CD4-positive, alpha-beta memory T cell (primary cell): ENCODE results near the gene ETNK2. TPM values are rescaled to one million over a fixed set of nuclear protein-coding genes. Genes with fewer than 3 reads are reported as not detected.

Experiments
- CTCF ChIA-PET: fragments of 350-600 bp; sonication (Branson Sonifier 250); formaldehyde crosslinking; loops from one replicate; lab custom pipeline; 2021; ENCODE audit warnings: inconsistent platforms; ENCODE audit not compliant: partially characterized antibody; lab: Charles Lee
- POLR2A ChIA-PET: fragments of 350-600 bp; sonication (Branson Sonifier 250); formaldehyde crosslinking; loops from one replicate; lab custom pipeline; 2021; ENCODE audit not compliant: partially characterized antibody; lab: Charles Lee
- DNase-seq, 5 donors: peaks; one replicate each; pipeline versions ENCODE4 v3.0.0 to v3.0.0-alpha.2; 2020 to 2022; ENCODE audit warnings: mixed read lengths in 1 of 5
- H3K27ac ChIP-seq: one replicate; pipeline ENCODE4 v1.7.0; 2013; ENCODE audit warnings: low read depth, low read length
- H3K27me3 ChIP-seq: 2 replicates; pipeline ENCODE4 v1.7.0; 2013; ENCODE audit warnings: mild to moderate bottlenecking, low read length, moderate library complexity; ENCODE audit not compliant: insufficient read depth
- H3K36me3 ChIP-seq: 2 replicates; pipeline ENCODE4 v1.7.0; 2013; ENCODE audit warnings: mild to moderate bottlenecking, low read length, moderate library complexity; ENCODE audit not compliant: insufficient read depth
- H3K4me1 ChIP-seq: 2 replicates; pipeline ENCODE4 v1.7.0; 2013; ENCODE audit warnings: mild to moderate bottlenecking, low read length, moderate library complexity; ENCODE audit not compliant: insufficient read depth
- H3K4me3 ChIP-seq, 2 donors: one replicate each; pipeline ENCODE4 v1.7.0; 2013; ENCODE audit warnings: low read length in 2 of 2, mild to moderate bottlenecking in 1 of 2
- H3K9me3 ChIP-seq, 2 donors: one replicate each; pipeline ENCODE4 v1.7.0; 2013; ENCODE audit warnings: low read length in 2 of 2, control low read depth in 1 of 2; ENCODE audit not compliant: control insufficient read depth in 1 of 2
- H3K27ac Mint-ChIP-seq, 7 donors: one replicate each; pipeline ENCODE4 v1.8.0; 2020 to 2021; ENCODE audit warnings: mixed read lengths in 7 of 7, mild to moderate bottlenecking in 6 of 7, inconsistent platforms in 3 of 7, moderate library complexity in 3 of 7
- H3K27me3 Mint-ChIP-seq, 2 donors: one replicate each; pipeline ENCODE4 v1.8.0; 2020 to 2021; ENCODE audit warnings: mixed read lengths in 2 of 2
- H3K36me3 Mint-ChIP-seq, 2 donors: one replicate each; pipeline ENCODE4 v1.8.0; 2020 to 2021; ENCODE audit warnings: mixed read lengths in 2 of 2, inconsistent platforms in 1 of 2, mild to moderate bottlenecking in 1 of 2
- H3K4me1 Mint-ChIP-seq, 4 donors: one replicate each; pipeline ENCODE4 v1.8.0; 2020 to 2021; ENCODE audit warnings: mixed read lengths in 4 of 4, mild to moderate bottlenecking in 1 of 4
- H3K4me3 Mint-ChIP-seq, 8 donors: one replicate each; pipeline ENCODE4 v1.8.0; 2020 to 2021; ENCODE audit warnings: mixed read lengths in 8 of 8, mild to moderate bottlenecking in 7 of 8, moderate library complexity in 6 of 8, inconsistent platforms in 3 of 8
- H3K9me3 Mint-ChIP-seq, 8 donors: one replicate each; pipeline ENCODE4 v1.8.0; 2020 to 2021; ENCODE audit warnings: mixed read lengths in 8 of 8, mild to moderate bottlenecking in 5 of 8, inconsistent platforms in 3 of 8, moderate library complexity in 1 of 8
- intact Hi-C: fragments of 100-400 bp; cut with micrococcal nuclease; formaldehyde crosslinking; loops from one replicate; pipeline ENCODE4 v1.15.1; 2023
- polyA plus RNA-seq, 2 donors: library from polyadenylated mRNA; unstranded; fragments of 300-500 nt; fragmentation: Illumina TruSeq; gene quantifications; one replicate each; pipeline ENCODE4 v1.2.3, GENCODE V29; 2021
- total RNA-seq, 2 experiments: library from RNA; stranded (reverse); gene quantifications; one replicate each; pipeline ENCODE4 v1.2.3, GENCODE V29; 2021

Gene ETNK2
- total RNA-seq: 1 to 10 TPM; 3.2 to 3.8 TPM
- polyA plus RNA-seq: 1 to 10 TPM; 3.3 to 3.9 TPM

- H3K27ac Mint-ChIP-seq: peak within 1 kb of the TSS in 6 of 7 donors; percentile 48 to 92 (median 74)
Observed at GRCh38 chr1:204151552-204152309, at the start of gene ETNK2. ETNK2 (minus strand) TSS chr1:204152044; CDS start chr1:204151852, 192 bp downstream.

DNA sequence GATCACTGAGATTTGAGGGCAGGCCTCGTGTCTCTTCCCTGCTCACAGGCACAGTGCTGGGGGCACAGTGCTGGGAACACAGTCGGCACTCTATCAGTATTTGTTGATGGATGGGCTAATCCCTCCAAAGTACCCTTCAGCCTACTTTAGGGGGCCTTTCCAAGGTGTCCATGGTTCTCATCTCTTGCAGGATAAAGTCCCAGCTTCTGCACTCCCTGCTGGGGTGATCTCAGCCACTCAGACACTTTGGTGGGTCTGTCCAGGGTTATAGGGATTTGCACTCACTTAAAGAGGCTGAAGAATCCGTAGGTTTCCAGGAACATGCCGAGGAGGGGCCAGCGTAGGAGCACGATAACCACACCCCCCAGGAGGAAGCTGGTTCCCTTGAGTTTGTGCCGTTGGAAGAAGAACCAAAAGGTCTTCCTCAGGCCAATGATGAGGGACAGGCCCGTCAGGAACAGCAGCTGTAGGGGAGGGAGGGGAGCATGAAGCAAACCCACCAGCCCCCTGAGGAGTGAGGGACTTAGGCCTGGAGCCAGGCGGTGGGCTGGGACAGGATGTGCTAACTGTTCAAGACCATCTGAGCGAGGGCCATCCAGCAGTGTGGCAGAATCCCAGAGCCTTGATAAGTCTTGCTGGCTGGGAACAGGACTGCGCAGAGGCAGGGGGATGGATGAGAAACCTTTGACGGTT is 49.6 kb upstream of the ETNK2 start:
- no peaks in the 10 kb centered on the region for H3K9me3 Mint-ChIP-seq
- peaks cover under 1% of the 10 kb centered on the region for H3K27me3 ChIP-seq
- H3K27ac Mint-ChIP-seq: no peak overlapping the region
- H3K27me3 Mint-ChIP-seq: peaks cover 16 to 33% of the 10 kb centered on the region in 2 donors
- no peaks in the 10 kb centered on the region for H3K36me3 Mint-ChIP-seq
- H3K4me1 Mint-ChIP-seq: peaks cover 0 to 6% (median 0%) of the 10 kb centered on the region in 4 donors
- no peak overlapping the region for H3K27ac ChIP-seq
- no peaks in the 10 kb centered on the region for H3K4me1 ChIP-seq
- H3K4me3 ChIP-seq: no peak overlapping the region
- intact Hi-C loops: no loop called here
- H3K4me3 Mint-ChIP-seq: no peak overlapping the region
- no peaks in the 10 kb centered on the region for H3K9me3 ChIP-seq
- H3K36me3 ChIP-seq: no peaks in the 10 kb centered on the region
- no peak for DNase-seq
- ChIA-PET POLR2A (no interaction called here), CTCF (no interaction called here)

More at GRCh38 chr1:204151552-204152309, at the start of gene ETNK2:
- Mint-ChIP-seq H3K4me1 (peaks cover 0 to 28% (median 3%) of the 10 kb centered on the region in 4 donors), H3K4me3 (peak within 1 kb of the TSS; percentile 73 to 85 (median 77)), H3K27me3 (peaks cover 0 to under 1% of the 10 kb centered on the region in 2 donors), H3K9me3 (no peaks in the 10 kb centered on the region), H3K36me3 (no peaks in the 10 kb centered on the region)
- peak; percentile 60 to 77 (median 64) for DNase-seq
- Histone ChIP-seq H3K4me1 (peaks cover 8% of the 10 kb centered on the region), H3K27me3 (no peaks in the 10 kb centered on the region), H3K36me3 (no peaks in the 10 kb centered on the region), H3K4me3 (peak within 1 kb of the TSS in 1 of 2 donors; percentile 59), H3K9me3 (no peaks in the 10 kb centered on the region), H3K27ac (peak within 1 kb of the TSS; percentile 54)
- CTCF ChIA-PET: interaction anchor here (2.0 kb wide), 2 partner anchors 11 to 13 kb away, joined by 6 to 9 read pairs; no protein-coding TSS in a partner anchor
- POLR2A ChIA-PET: interaction anchor here (0.9 to 1.2 kb wide), 3 partner anchors 224 to 387 kb away, joined by 3 to 4 read pairs (median 4); partner anchors contain the start of gene LAX1
- intact Hi-C loops: no loop called here

DNA sequence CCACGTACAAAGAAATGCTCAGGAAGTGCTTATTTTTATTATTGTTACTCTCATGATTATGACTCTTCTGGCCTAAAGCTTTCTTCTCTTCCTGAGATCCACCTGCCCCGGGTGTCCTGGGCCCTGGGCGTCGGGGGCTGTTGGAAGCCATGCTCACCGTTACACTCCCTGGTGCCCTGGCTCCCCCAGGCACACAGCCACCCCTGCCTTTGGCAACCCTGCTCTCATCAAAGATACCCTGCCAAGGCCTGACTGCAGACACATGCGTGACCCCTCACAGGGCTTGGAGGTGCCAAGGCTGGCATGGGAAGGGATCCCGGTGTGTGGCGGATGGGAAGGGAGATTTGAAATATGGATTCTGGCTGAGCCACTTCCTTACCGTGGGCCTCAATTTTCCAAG is 47.7 kb upstream of the ETNK2 start:
- ChIA-PET POLR2A (no interaction called here), CTCF (interaction anchor here (2.5 kb wide), 1 partner anchor 7 kb away, joined by 18 read pairs; no protein-coding TSS in a partner anchor)
- no peaks in the 10 kb centered on the region for H3K9me3 Mint-ChIP-seq
- no peak for DNase-seq
- no peaks in the 10 kb centered on the region for H3K27me3 ChIP-seq
- no peaks in the 10 kb centered on the region for H3K4me1 ChIP-seq
- no peaks in the 10 kb centered on the region for H3K9me3 ChIP-seq
- no peak overlapping the region for H3K27ac Mint-ChIP-seq
- H3K36me3 ChIP-seq: no peaks in the 10 kb centered on the region
- H3K4me3 Mint-ChIP-seq: no peak overlapping the region
- H3K36me3 Mint-ChIP-seq: no peaks in the 10 kb centered on the region
- no peak overlapping the region for H3K4me3 ChIP-seq
- intact Hi-C loops: no loop called here
- H3K4me1 Mint-ChIP-seq: peaks cover under 1 to 17% (median 5%) of the 10 kb centered on the region in 4 donors
- H3K27ac ChIP-seq: no peak overlapping the region
- H3K27me3 Mint-ChIP-seq: peaks cover 11 to 22% of the 10 kb centered on the region in 2 donors

GRCh38 chr1:204198348-204199340 is 46.8 kb upstream of the ETNK2 start:
- H3K27ac ChIP-seq: no peak overlapping the region
- no peaks in the 10 kb centered on the region for H3K4me1 ChIP-seq
- no peaks in the 10 kb centered on the region for H3K9me3 ChIP-seq
- CTCF ChIA-PET: interaction anchor here (1.0 to 2.5 kb wide), 5 partner anchors 8 to 35 kb away, joined by 3 to 18 read pairs (median 3); partner anchors contain the start of gene REN
- Mint-ChIP-seq H3K9me3 (no peaks in the 10 kb centered on the region), H3K4me3 (no peak overlapping the region), H3K4me1 (peaks cover 4 to 24% (median 8%) of the 10 kb centered on the region in 4 donors), H3K27me3 (peaks cover 12 to 14% of the 10 kb centered on the region in 2 donors), H3K36me3 (no peaks in the 10 kb centered on the region), H3K27ac (peak overlapping the region in 1 of 7 donors; percentile 18)
- H3K27me3 ChIP-seq: no peaks in the 10 kb centered on the region
- POLR2A ChIA-PET: interaction anchor here (1.6 kb wide), 1 partner anchor 9 kb away, joined by 4 read pairs; no protein-coding TSS in a partner anchor
- no peak for DNase-seq
- H3K36me3 ChIP-seq: no peaks in the 10 kb centered on the region
- intact Hi-C loops: no loop called here
- no peak overlapping the region for H3K4me3 ChIP-seq

DNA sequence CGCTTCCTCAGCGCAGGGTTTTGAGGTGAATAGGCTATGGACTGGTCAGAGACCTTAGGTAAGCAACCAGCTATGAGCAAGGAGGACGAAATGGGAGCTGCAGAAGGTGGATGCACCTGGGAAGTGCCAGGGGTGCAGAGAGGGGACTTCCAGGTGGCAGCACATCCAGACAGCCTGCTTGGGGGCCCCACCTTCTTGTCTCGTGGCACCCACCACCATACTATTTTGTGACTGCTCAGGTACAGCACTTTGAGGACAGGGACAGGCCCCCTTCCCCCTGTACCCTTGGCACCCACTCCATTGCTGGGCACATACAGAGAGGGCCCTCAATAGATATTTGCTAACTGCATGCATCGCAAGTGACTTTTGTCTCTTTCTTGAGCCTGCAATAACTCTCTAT is 45.2 kb upstream of the ETNK2 start:
- DNase-seq: no peak
- Mint-ChIP-seq H3K27ac (no peak overlapping the region), H3K36me3 (no peaks in the 10 kb centered on the region), H3K4me1 (peaks cover 4 to 24% (median 8%) of the 10 kb centered on the region in 4 donors), H3K9me3 (no peaks in the 10 kb centered on the region), H3K4me3 (no peak overlapping the region), H3K27me3 (peaks cover 13 to 15% of the 10 kb centered on the region in 2 donors)
- no peak overlapping the region for H3K4me3 ChIP-seq
- no peaks in the 10 kb centered on the region for H3K4me1 ChIP-seq
- no peaks in the 10 kb centered on the region for H3K36me3 ChIP-seq
- ChIA-PET POLR2A (no interaction called here), CTCF (interaction anchor here (2.5 kb wide), 1 partner anchor 10 kb away, joined by 18 read pairs; no protein-coding TSS in a partner anchor)
- no peaks in the 10 kb centered on the region for H3K9me3 ChIP-seq
- H3K27ac ChIP-seq: no peak overlapping the region
- intact Hi-C loops: no loop called here
- no peaks in the 10 kb centered on the region for H3K27me3 ChIP-seq

GRCh38 chr1:204196068-204196795 is 44.4 kb upstream of the ETNK2 start, which contains the start of gene KISS1:
KISS1 (minus strand) TSS chr1:204196491; CDS start chr1:204192876, 3,615 bp downstream.
- no peak for DNase-seq
- Mint-ChIP-seq H3K4me3 (peak within 1 kb of the TSS in 1 of 8 donors; percentile 11), H3K27me3 (peaks cover 13 to 18% of the 10 kb centered on the region in 2 donors), H3K36me3 (no peaks in the 10 kb centered on the region), H3K27ac (no peak within 1 kb of the TSS), H3K4me1 (peaks cover 4 to 24% (median 8%) of the 10 kb centered on the region in 4 donors), H3K9me3 (no peaks in the 10 kb centered on the region)
- ChIA-PET POLR2A (no interaction called here), CTCF (interaction anchor here (1.0 kb wide), 1 partner anchor 9 kb away, joined by 3 read pairs; no protein-coding TSS in a partner anchor)
- no peaks in the 10 kb centered on the region for H3K9me3 ChIP-seq
- H3K36me3 ChIP-seq: no peaks in the 10 kb centered on the region
- H3K27ac ChIP-seq: no peak within 1 kb of the TSS
- H3K4me3 ChIP-seq: no peak within 1 kb of the TSS
- intact Hi-C loops: no loop called here
- H3K27me3 ChIP-seq: no peaks in the 10 kb centered on the region
- no peaks in the 10 kb centered on the region for H3K4me1 ChIP-seq
